Gastrocnemius medialis (tissue), 4 donors: ENCODE data around the gene GNB1L. TPM values are rescaled to one million over a fixed set of nuclear protein-coding genes. Genes with fewer than 3 reads are reported as not detected.
"Not testable (repeated sequence)": the region's sequence is repeated elsewhere in the genome, so short reads cannot be mapped to it uniquely, and the experiment has no call there.

Experiments used
- ATAC-seq, 2 donors: fragments of 150-250 bp; one replicate each; pipeline ENCODE4 v1.9.1; 2016
- DNase-seq, 2 donors: peaks; one replicate each; pipeline ENCODE4 v3.0.0-alpha.2; 2019
- H3K27ac ChIP-seq, 4 donors: fragments of 200-600 bp; sonication (generic); 1 replicate in 1 of 4; 2 replicates in 3 of 4; pipeline ENCODE4 v1.5.1; 2016 to 2018; ENCODE audit warnings: mild to moderate bottlenecking in 2 of 4, moderate library complexity in 1 of 4
- H3K27me3 ChIP-seq, 3 donors: fragments of 200-600 bp; sonication (generic) in 2 of 3; 1 replicate in 1 of 3; 2 replicates in 2 of 3; pipeline versions ENCODE4 v1.5.1 to v1.6.0; 2016 to 2019; ENCODE audit warnings: mild to moderate bottlenecking in 1 of 3, moderate library complexity in 1 of 3
- H3K36me3 ChIP-seq, 2 donors: fragments of 200-600 bp; sonication (generic) in 1 of 2; one replicate each; pipeline ENCODE4 v1.5.1; 2017 to 2018
- H3K4me1 ChIP-seq, 2 donors: fragments of 200-600 bp; sonication (generic) in 1 of 2; one replicate each; pipeline ENCODE4 v1.5.1; 2016 to 2017; ENCODE audit warnings: mild to moderate bottlenecking in 2 of 2
- H3K4me3 ChIP-seq, 4 donors: fragments of 200-600 bp; sonication (generic) in 3 of 4; 1 replicate in 1 of 4; 2 replicates in 3 of 4; pipeline ENCODE4 v1.5.1; 2016 to 2019; ENCODE audit warnings: mild to moderate bottlenecking in 2 of 4
- H3K9me3 ChIP-seq, 3 donors: fragments of 200-600 bp; sonication (generic) in 2 of 3; 1 replicate in 1 of 3; 2 replicates in 2 of 3; pipeline ENCODE4 v1.5.1; 2016 to 2019
- CTCF ChIP-seq, 5 experiments: fragments of 450-650 bp in 3 of 5; fragments of 200-600 bp in 2 of 5; sonication (generic) in 2 of 5; IDR thresholded peaks in 4 of 5; conservative IDR thresholded peaks in 1 of 5; 1 replicate in 4 of 5; 2 replicates in 1 of 5; pipeline ENCODE4 v1.5.1; 2016 to 2019; ENCODE audit warnings: antibody characterized with exemption in 5 of 5, mild to moderate bottlenecking in 3 of 5, moderate library complexity in 3 of 5
- POLR2A ChIP-seq, 2 donors: fragments of 450-650 bp; IDR thresholded peaks; one replicate each; pipeline ENCODE4 v1.6.1; 2017; ENCODE audit warnings: antibody characterized with exemption in 2 of 2, mild to moderate bottlenecking in 2 of 2, moderate library complexity in 2 of 2
- in situ Hi-C, 4 donors: fragments of 200-750 bp; cut with MboI; loops; one replicate each; pipeline versions ENCODE4 v1.15.0 to v1.8.0; 2017; ENCODE audit warnings: low sequenced_read_pairs in 4 of 4
- intact Hi-C: fragments of 100-400 bp; cut with DNase I; formaldehyde crosslinking; loops from one replicate; pipeline ENCODE4 v1.15.1; 2023; ENCODE audit warnings: low total_unique reads
- total RNA-seq, 4 donors: library from RNA; depleted of rRNA; stranded (reverse); fragments of >200 nt; gene quantifications; one replicate each; pipeline versions ENCODE4 v1.1.0 to v1.2.3, GENCODE V29; 2016

The GNB1L gene
- total RNA-seq, 4 donors from 2014 or later = 4.4 to 9.6 (median 6.7) TPM

GRCh38 chr22:19836512-19836911 lies 18.2 kb downstream of the GNB1L start:
- in situ Hi-C loops = no loop called here
- Histone ChIP-seq H3K4me1 (no peaks in the 10 kb centered on the region), H3K4me3 (no peak overlapping the region), H3K9me3 (no peaks in the 10 kb centered on the region), H3K27ac (no peak overlapping the region), H3K36me3 (no peaks in the 10 kb centered on the region), H3K27me3 (no peaks in the 10 kb centered on the region)
- DNase-seq (no peak), ATAC-seq (no peak)
- intact Hi-C loops = no loop called here
- no peak for TF ChIP-seq CTCF (IDR thresholded peaks at IDR 0.05 in 4 of 5, conservative IDR thresholded peaks at IDR 0.05 in 1 of 5)
- TF ChIP-seq POLR2A (IDR thresholded peaks at IDR 0.05) = no peak

GRCh38 chr22:19834599-19834998 lies 20.1 kb downstream of the GNB1L start:
- Histone ChIP-seq H3K9me3 (no peaks in the 10 kb centered on the region), H3K4me3 (no peak overlapping the region), H3K27ac (no peak overlapping the region), H3K4me1 (no peaks in the 10 kb centered on the region), H3K27me3 (no peaks in the 10 kb centered on the region), H3K36me3 (no peaks in the 10 kb centered on the region)
- ATAC-seq (no peak), DNase-seq (no peak)
- intact Hi-C loops (no loop called here), in situ Hi-C loops (no loop called here)
- no peak for TF ChIP-seq POLR2A (IDR thresholded peaks at IDR 0.05)
- no peak for TF ChIP-seq CTCF (IDR thresholded peaks at IDR 0.05 in 4 of 5, conservative IDR thresholded peaks at IDR 0.05 in 1 of 5)

GRCh38 chr22:19833327-19833726 lies 21.3 kb downstream of the GNB1L start:
- H3K4me1 ChIP-seq, H3K27me3 ChIP-seq, H3K27ac ChIP-seq, intact Hi-C loops, in situ Hi-C loops, H3K9me3 ChIP-seq, H3K36me3 ChIP-seq, H3K4me3 ChIP-seq, DNase-seq, ATAC-seq: not testable (repeated sequence)

- TF ChIP-seq CTCF (IDR thresholded peaks at IDR 0.05 in 4 of 5, conservative IDR thresholded peaks at IDR 0.05 in 1 of 5) (no peak), POLR2A (IDR thresholded peaks at IDR 0.05) (no peak)
- no peak overlapping the region for H3K4me3 ChIP-seq
- intact Hi-C loops = no loop called here
- in situ Hi-C loops = no loop called here
- H3K9me3 ChIP-seq = no peaks in the 10 kb centered on the region
- no peaks in the 10 kb centered on the region for H3K4me1 ChIP-seq
- H3K27me3 ChIP-seq = no peaks in the 10 kb centered on the region
- no peaks in the 10 kb centered on the region for H3K36me3 ChIP-seq
- DNase-seq (no peak), ATAC-seq (no peak)
- no peak overlapping the region for H3K27ac ChIP-seq
Observed at GRCh38 chr22:19832476-19833108, 22.1 kb downstream of the GNB1L start.

GRCh38 chr22:19831979-19832378 lies 22.7 kb downstream of the GNB1L start:
- in situ Hi-C loops, H3K4me3 ChIP-seq, intact Hi-C loops, ATAC-seq, H3K27ac ChIP-seq, DNase-seq, H3K9me3 ChIP-seq, H3K27me3 ChIP-seq, H3K36me3 ChIP-seq, H3K4me1 ChIP-seq: not testable (repeated sequence)

- no peak for ATAC-seq
- peaks cover 2 to 9% of the 10 kb centered on the region in 2 donors for H3K4me1 ChIP-seq
- no peaks in the 10 kb centered on the region for H3K9me3 ChIP-seq
- no peak for DNase-seq
- no peaks in the 10 kb centered on the region for H3K27me3 ChIP-seq
- H3K4me3 ChIP-seq = no peak overlapping the region
- TF ChIP-seq CTCF (IDR thresholded peaks at IDR 0.05 in 4 of 5, conservative IDR thresholded peaks at IDR 0.05 in 1 of 5) (no peak), POLR2A (IDR thresholded peaks at IDR 0.05) (no peak)
- H3K36me3 ChIP-seq = no peaks in the 10 kb centered on the region
- intact Hi-C loops (no loop called here), in situ Hi-C loops (no loop called here)
- H3K27ac ChIP-seq = no peak overlapping the region
Observed at GRCh38 chr22:19831016-19831415, 23.7 kb downstream of the GNB1L start.
